ENCODE data around the gene HSPA1A.

HSPA1A gene

DNA sequence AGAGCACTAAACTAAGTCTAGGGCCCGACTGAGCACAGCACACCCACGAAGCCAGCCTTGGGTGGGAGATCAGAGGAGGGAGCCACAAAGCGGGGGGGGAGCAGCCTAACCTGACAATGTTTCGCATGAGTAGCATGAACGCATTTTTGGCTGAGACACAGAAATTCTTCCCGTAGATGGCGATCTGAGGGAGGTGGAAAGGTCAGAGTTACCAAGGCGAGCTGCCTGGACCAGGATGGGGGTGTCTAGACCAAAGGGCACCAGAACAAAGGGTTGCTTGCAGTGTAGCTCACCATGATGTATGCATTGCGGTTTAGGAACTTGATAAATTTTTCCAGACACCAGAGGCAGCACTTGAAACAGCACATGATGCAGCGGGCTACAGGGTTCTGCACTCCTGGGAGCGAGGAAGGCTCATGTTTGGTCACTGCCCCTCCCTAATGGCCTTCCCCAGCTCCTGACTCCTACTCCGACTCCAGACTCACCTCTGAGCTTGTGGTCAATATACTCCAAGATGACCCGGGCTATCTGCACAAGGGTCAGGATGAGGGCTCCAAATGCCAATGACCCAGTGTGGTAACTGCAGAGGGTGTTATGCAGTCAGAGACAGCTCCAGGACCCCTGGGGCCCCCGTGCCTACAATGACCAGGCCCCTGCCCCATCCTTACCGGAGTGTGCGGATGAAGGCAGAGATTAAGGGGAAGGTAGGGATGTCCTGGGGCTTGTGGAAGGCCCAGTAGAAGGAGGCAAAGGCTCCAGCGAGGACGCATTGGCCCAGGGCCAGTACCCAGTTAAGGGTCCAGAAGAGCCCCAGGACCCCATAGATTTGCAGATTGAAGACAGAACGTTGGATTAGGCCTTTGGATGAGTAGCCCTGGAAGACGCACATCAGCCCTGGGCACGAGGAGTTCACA is 50.1 kb downstream of the HSPA1A start:
- DNase-seq = no peak

All from NCI-H2029 (cell line).